Measurements from ENCODE around the gene MEMO1. TPM values are rescaled to one million over a fixed set of nuclear protein-coding genes. Genes with fewer than 3 reads are reported as not detected.

The MEMO1 gene
- total RNA-seq, 1 experiment from 2014 or later, result 54.6 TPM

GRCh38 chr2:31980674-31981356, 30.0 kb downstream of the MEMO1 start:
- intact Hi-C loops (cut with micrococcal nuclease), result no loop called here
- POLR2A ChIA-PET, result interaction anchor here (0.6 kb wide), 1 partner anchor 25 kb away, joined by 3 read pairs; no protein-coding TSS in a partner anchor
- H3K9me3 Mint-ChIP-seq (ENCODE audit: unreplicated experiment), result no peaks in the 10 kb centered on the region
- CTCF ChIA-PET, result no interaction called here
- H3K36me3 Mint-ChIP-seq (ENCODE audit: insufficient read depth, unreplicated experiment), result peaks cover 6% of the 10 kb centered on the region
- no TSS peak for BruUV-seq (replicated peaks)
- H3K27me3 Mint-ChIP-seq (ENCODE audit: insufficient read depth, unreplicated experiment), result no peaks in the 10 kb centered on the region
- DNase-seq (ENCODE audit: unreplicated experiment), result peak; percentile 52
- TF ChIP-seq CTCF (IDR thresholded peaks at IDR 0.05; ENCODE audit: unreplicated experiment), result no peak
- H3K27ac Mint-ChIP-seq (ENCODE audit: low read depth, unreplicated experiment), result no peak overlapping the region
- H3K4me3 Mint-ChIP-seq (ENCODE audit: unreplicated experiment), result no peak overlapping the region
- peaks cover 22% of the 10 kb centered on the region for H3K4me1 Mint-ChIP-seq (ENCODE audit: insufficient read depth, unreplicated experiment)

- intact Hi-C loops (cut with micrococcal nuclease), result no loop called here
- Mint-ChIP-seq H3K9me3 (ENCODE audit: unreplicated experiment) (no peaks in the 10 kb centered on the region), H3K4me1 (ENCODE audit: insufficient read depth, unreplicated experiment) (peaks cover 22% of the 10 kb centered on the region), H3K36me3 (ENCODE audit: insufficient read depth, unreplicated experiment) (no peaks in the 10 kb centered on the region), H3K27ac (ENCODE audit: low read depth, unreplicated experiment) (no peak overlapping the region), H3K4me3 (ENCODE audit: unreplicated experiment) (no peak overlapping the region), H3K27me3 (ENCODE audit: insufficient read depth, unreplicated experiment) (no peaks in the 10 kb centered on the region)
- no peak for TF ChIP-seq CTCF (IDR thresholded peaks at IDR 0.05; ENCODE audit: unreplicated experiment)
- ChIA-PET POLR2A (no interaction called here), CTCF (interaction anchor here (0.7 kb wide), 1 partner anchor 39 kb away, joined by 5 read pairs; no protein-coding TSS in a partner anchor)
- no TSS peak for BruUV-seq (replicated peaks)
- no peak for DNase-seq (ENCODE audit: unreplicated experiment)
Measured at GRCh38 chr2:31979956-31980355, 30.9 kb downstream of the MEMO1 start.

GRCh38 chr2:31979018-31979417, 31.8 kb downstream of the MEMO1 start:
- CTCF ChIA-PET, result no interaction called here
- Mint-ChIP-seq H3K4me1 (ENCODE audit: insufficient read depth, unreplicated experiment) (peaks cover 22% of the 10 kb centered on the region), H3K9me3 (ENCODE audit: unreplicated experiment) (no peaks in the 10 kb centered on the region), H3K36me3 (ENCODE audit: insufficient read depth, unreplicated experiment) (no peaks in the 10 kb centered on the region), H3K27me3 (ENCODE audit: insufficient read depth, unreplicated experiment) (no peaks in the 10 kb centered on the region), H3K4me3 (ENCODE audit: unreplicated experiment) (no peak overlapping the region), H3K27ac (ENCODE audit: low read depth, unreplicated experiment) (no peak overlapping the region)
- no peak for DNase-seq (ENCODE audit: unreplicated experiment)
- POLR2A ChIA-PET, result interaction anchor here (0.9 kb wide), 1 partner anchor 29 kb away, joined by 3 read pairs; no protein-coding TSS in a partner anchor
- no TSS peak for BruUV-seq (replicated peaks)
- TF ChIP-seq CTCF (IDR thresholded peaks at IDR 0.05; ENCODE audit: unreplicated experiment), result no peak
- intact Hi-C loops (cut with micrococcal nuclease), result no loop called here

GRCh38 chr2:31978436-31978835, 32.4 kb downstream of the MEMO1 start:
- H3K9me3 Mint-ChIP-seq (ENCODE audit: unreplicated experiment), result no peaks in the 10 kb centered on the region
- peaks cover 26% of the 10 kb centered on the region for H3K4me1 Mint-ChIP-seq (ENCODE audit: insufficient read depth, unreplicated experiment)
- POLR2A ChIA-PET, result interaction anchor here (0.7 to 1.1 kb wide), 2 partner anchors 9 to 187 kb away, joined by 3 to 6 read pairs; partner anchors contain the start of gene SLC30A6
- no peak for TF ChIP-seq CTCF (IDR thresholded peaks at IDR 0.05; ENCODE audit: unreplicated experiment)
- no peak for DNase-seq (ENCODE audit: unreplicated experiment)
- BruUV-seq (replicated peaks), result no TSS peak
- no peak overlapping the region for H3K27ac Mint-ChIP-seq (ENCODE audit: low read depth, unreplicated experiment)
- H3K27me3 Mint-ChIP-seq (ENCODE audit: insufficient read depth, unreplicated experiment), result no peaks in the 10 kb centered on the region
- no peak overlapping the region for H3K4me3 Mint-ChIP-seq (ENCODE audit: unreplicated experiment)
- H3K36me3 Mint-ChIP-seq (ENCODE audit: insufficient read depth, unreplicated experiment), result no peaks in the 10 kb centered on the region
- CTCF ChIA-PET, result no interaction called here
- intact Hi-C loops (cut with micrococcal nuclease), result no loop called here

Measured in MCF 10A (cell line).